GM12892 (cell line): ENCODE results near the gene SERTAD1. TPM values are rescaled to one million over a fixed set of nuclear protein-coding genes. Genes with fewer than 3 reads are reported as not detected.

Experiments
- DNase-seq: peaks from one replicate; pipeline ENCODE4 v3.0.0; 2011; ENCODE audit not compliant: insufficient read length
- FAIRE-seq: peaks from 2 replicates; lab custom pipeline; 2011; peaks lifted over from hg19 to GRCh38; lab: Jason Lieb, UNC
- POLR2A ChIP-seq: IDR thresholded peaks from 2 replicates; pipeline ENCODE4 v1.6.1; 2011; ENCODE audit warnings: low read depth, low read length, control low read depth
- POLR2AphosphoS5 ChIP-seq: IDR thresholded peaks from 2 replicates; pipeline ENCODE4 v1.6.1; 2011; ENCODE audit warnings: low read depth, low read length, control low read depth
- TAF1 ChIP-seq: IDR thresholded peaks from 2 replicates; pipeline ENCODE4 v1.6.1; 2011; ENCODE audit warnings: low read depth, mild to moderate bottlenecking, control low read depth, low read length, borderline replicate concordance
- polyA plus RNA-seq: library from polyadenylated mRNA; unstranded; fragments of >200 nt; gene quantifications from one replicate; pipeline ENCODE4 v1.2.1, GENCODE V29; 2012; ENCODE audit warnings: missing spikeins, inconsistent platforms; ENCODE audit not compliant: missing spikeins

The SERTAD1 gene
- polyA plus RNA-seq: 3.2 TPM

GRCh38 chr19:40425450-40426287 lies at the start of gene SERTAD1:
TSS of gene SERTAD1 (minus strand) at chr19:40425992. CDS start at chr19:40423546, 2,446 bp downstream.
- TF ChIP-seq POLR2A (peak; percentile 97), TAF1 (peak; percentile 81), POLR2AphosphoS5 (peak; percentile 96)
- peak; percentile 95 for FAIRE-seq
- peak; percentile 99 for DNase-seq

GRCh38 chr19:40474737-40475136 lies 48.9 kb upstream of the SERTAD1 start:
- no peak for TF ChIP-seq POLR2A
- no peak for TF ChIP-seq POLR2AphosphoS5
- TF ChIP-seq TAF1: no peak
- FAIRE-seq (no peak), DNase-seq (no peak)

- FAIRE-seq (no peak), DNase-seq (no peak)
- TF ChIP-seq POLR2A: no peak
- no peak for TF ChIP-seq POLR2AphosphoS5
- no peak for TF ChIP-seq TAF1
These were observed 46.7 kb upstream of the SERTAD1 start for GRCh38 chr19:40472516-40472915.

- no peak for TF ChIP-seq POLR2A
- TF ChIP-seq POLR2AphosphoS5: no peak
- TF ChIP-seq TAF1: no peak
- no peak for FAIRE-seq
These were observed 45.3 kb upstream of the SERTAD1 start for GRCh38 chr19:40471111-40471510.

GRCh38 chr19:40469011-40469410 lies 43.2 kb upstream of the SERTAD1 start:
- DNase-seq: no peak
- TF ChIP-seq TAF1 (no peak), POLR2A (no peak), POLR2AphosphoS5 (no peak)
- no peak for FAIRE-seq

More at GRCh38 chr19:40471111-40471510, 45.3 kb upstream of the SERTAD1 start:
- no peak for DNase-seq

GRCh38 chr19:40466985-40467734 lies 41.4 kb upstream of the SERTAD1 start, which contains the start of gene SPTBN4:
TSS of gene SPTBN4 (plus strand) at chr19:40467001. CDS start at chr19:40472622, 5,621 bp downstream.
- no peak for FAIRE-seq

GRCh38 chr19:40466219-40466984 lies 40.6 kb upstream of the SERTAD1 start:
- no peak for DNase-seq
- peak; percentile 27 for FAIRE-seq
- TF ChIP-seq POLR2AphosphoS5 (no peak), TAF1 (no peak), POLR2A (no peak)

More at GRCh38 chr19:40466985-40467734, 41.4 kb upstream of the SERTAD1 start, which contains the start of gene SPTBN4:
- no peak for DNase-seq
- TF ChIP-seq TAF1 (no peak), POLR2AphosphoS5 (no peak), POLR2A (no peak)

GRCh38 chr19:40465557-40466218 lies 39.9 kb upstream of the SERTAD1 start, which contains the start of gene BLVRB:
TSS of gene BLVRB (minus strand) at chr19:40465745. CDS start at chr19:40465688, 57 bp downstream.
- FAIRE-seq: peak; percentile 98
- TF ChIP-seq POLR2AphosphoS5: peak; percentile 49; the same call in 1 of the 2 replicates
- TF ChIP-seq POLR2A: peak; percentile 68; the same call in 1 of the 2 replicates
- 0 out of 2 replicates have a peak, but pooled peaks have one; percentile 23 for TF ChIP-seq TAF1
- peak; percentile 89 for DNase-seq

GRCh38 chr19:40465025-40465556 lies 39.3 kb upstream of the SERTAD1 start:
- no peak for DNase-seq

More at GRCh38 chr19:40465025-40465556, 39.3 kb upstream of the SERTAD1 start:
- TF ChIP-seq POLR2A (no peak), POLR2AphosphoS5 (no peak), TAF1 (no peak)
- FAIRE-seq: no peak
